K562 (cell line): ENCODE results near the gene GPT2. TPM values are rescaled to one million over a fixed set of nuclear protein-coding genes. Genes with fewer than 3 reads are reported as not detected.

Experiments
- ATAC-seq: fragments of 200-7000 bp; cut with Tn5 transposase; 3 replicates; pipeline ENCODE4 v1.9.1; 2020; ENCODE audit warnings: moderate library complexity
- BruUV-seq: library from RNA; stranded (reverse); fragments of 400-500 nt; replicated peaks from 2 replicates; lab custom pipeline; 2021; lab: Mats Ljungman, UMichigan
- CTCF ChIA-PET: fragments of 300-600 bp; formaldehyde crosslinking; extraction: SDS; loops from one replicate; lab custom pipeline; 2021; ENCODE audit warnings: low intra/inter-chr PET ratio; lab: Yijun Ruan, JAX
- POLR2A ChIA-PET: fragments of 300-600, 350-650 bp; sonication (Branson Sonifier 250); formaldehyde crosslinking; extraction: SDS; loops from one replicate; lab custom pipeline; 2021; ENCODE audit warnings: antibody characterized with exemption, inconsistent platforms; lab: Yijun Ruan, JAX
- DNase-seq, 4 experiments: peaks; one replicate each; pipeline versions ENCODE4 v3.0.0 to v3.0.0-alpha.2; 2011 to 2018; ENCODE audit warnings: low spot score in 3 of 4, mixed read lengths in 3 of 4; ENCODE audit errors: extremely low read depth in 1 of 4
- FAIRE-seq: peaks from 2 replicates; lab custom pipeline; 2011; peaks lifted over from hg19 to GRCh38; lab: Jason Lieb, UNC
- H2AFZ ChIP-seq: 2 replicates; pipeline ENCODE4 v1.6.0; 2011; ENCODE audit warnings: low read depth, low read length, control low read depth, inconsistent platforms
- H3K27ac ChIP-seq: fragments of 200-600 bp; 3 replicates; pipeline ENCODE4 v1.8.0; 2011; ENCODE audit warnings: low read depth, mild to moderate bottlenecking, control low read depth, inconsistent platforms, low read length, moderate library complexity, mixed read lengths; ENCODE audit errors: extremely low read depth
- H3K27me3 ChIP-seq, 2 experiments: fragments of 300-600 bp in 1 of 2; 2 replicates in 1 of 2; 3 replicates in 1 of 2; pipeline versions ENCODE4 v1.6.0 to v1.8.0; 2011; ENCODE audit warnings: inconsistent platforms in 2 of 2, low read length in 2 of 2, mild to moderate bottlenecking in 1 of 2, mixed read lengths in 1 of 2, moderate library complexity in 1 of 2; ENCODE audit not compliant: control insufficient read depth in 2 of 2, insufficient read depth in 2 of 2
- H3K36me3 ChIP-seq: fragments of 300-600 bp; 3 replicates; pipeline ENCODE4 v1.8.0; 2011; ENCODE audit warnings: mild to moderate bottlenecking, low read length, inconsistent platforms; ENCODE audit not compliant: control insufficient read depth, insufficient read depth
- H3K4me1 ChIP-seq, 2 experiments: fragments of 200-600 bp in 1 of 2; replicated peaks in 1 of 2; 2 replicates in 1 of 2; 3 replicates in 1 of 2; pipeline versions ENCODE4 v1.5.1 to v1.8.0; 2011; ENCODE audit warnings: inconsistent platforms in 2 of 2, low read length in 2 of 2, mild to moderate bottlenecking in 1 of 2, mixed read lengths in 1 of 2, moderate library complexity in 1 of 2; ENCODE audit not compliant: control insufficient read depth in 2 of 2, insufficient read depth in 2 of 2
- H3K4me2 ChIP-seq: 2 replicates; pipeline ENCODE4 v1.6.1; 2011; ENCODE audit warnings: low read length, control low read depth, inconsistent platforms, mixed read lengths; ENCODE audit not compliant: insufficient read depth
- H3K4me3 ChIP-seq: fragments of 200-600 bp; sonication (generic), shearing (Covaris generic); 2 replicates; pipeline ENCODE4 v1.5.1; 2016; ENCODE audit warnings: control low read depth, inconsistent platforms
- H3K79me2 ChIP-seq: fragments of 200-600 bp; 3 replicates; pipeline ENCODE4 v1.8.0; 2011; ENCODE audit warnings: low read length, inconsistent platforms; ENCODE audit not compliant: control insufficient read depth, insufficient read depth
- H3K9ac ChIP-seq, 2 experiments: 2 replicates each; pipeline versions ENCODE4 v1.6.0 to v1.6.1; 2011; ENCODE audit warnings: low read depth in 2 of 2, low read length in 2 of 2, control low read depth in 1 of 2, inconsistent platforms in 1 of 2, mild to moderate bottlenecking in 1 of 2, mixed read lengths in 1 of 2; ENCODE audit not compliant: insufficient read depth in 1 of 2
- H3K9me1 ChIP-seq: one replicate; pipeline ENCODE4 v1.6.0; 2011; ENCODE audit warnings: inconsistent platforms, mild to moderate bottlenecking, low read length, moderate library complexity; ENCODE audit not compliant: control insufficient read depth, insufficient read depth
- H3K9me3 ChIP-seq: replicated peaks from 2 replicates; pipeline ENCODE4 v1.5.1; 2011; ENCODE audit warnings: low read depth, low read length, inconsistent platforms; ENCODE audit not compliant: control insufficient read depth, insufficient read depth
- H4K20me1 ChIP-seq: replicated peaks from 2 replicates; pipeline ENCODE4 v1.6.1; 2011; ENCODE audit warnings: low read length, inconsistent platforms, mixed read lengths; ENCODE audit not compliant: control insufficient read depth, insufficient read depth
- CTBP1 ChIP-seq: fragments of 450-650 bp; IDR thresholded peaks from 2 replicates; pipeline ENCODE4 v1.6.1; 2016; ENCODE audit warnings: borderline replicate concordance
- E2F6 ChIP-seq, 2 experiments: IDR thresholded peaks; 2 replicates each; pipeline ENCODE4 v1.6.1; 2011; ENCODE audit warnings: borderline replicate concordance in 1 of 2, control low read depth in 1 of 2, low read depth in 1 of 2, low read length in 1 of 2, mild to moderate bottlenecking in 1 of 2, mixed read lengths in 1 of 2, moderate library complexity in 1 of 2; ENCODE audit not compliant: insufficient read depth in 1 of 2, insufficient read length in 1 of 2, poor library complexity in 1 of 2, severe bottlenecking in 1 of 2; ENCODE audit errors: extremely low read depth in 1 of 2
- EGR1 ChIP-seq: fragments of 450-650 bp; conservative IDR thresholded peaks from 2 replicates; pipeline ENCODE4 v1.6.1; 2017; ENCODE audit warnings: mild to moderate bottlenecking
- HCFC1 ChIP-seq: IDR thresholded peaks from 2 replicates; pipeline ENCODE4 v1.6.1; 2012; ENCODE audit warnings: low read depth, low read length, improper control_type of control experiment
- HIVEP1 ChIP-seq: fragments of 250-450 bp; sonication (Bioruptor Pico); IDR thresholded peaks from 2 replicates; pipeline ENCODE4 v1.4.0; 2020; ENCODE audit warnings: mild to moderate bottlenecking
- HOMEZ ChIP-seq: fragments of 250-450 bp; sonication (Bioruptor Pico); IDR thresholded peaks from 2 replicates; pipeline ENCODE4 v1.4.0; 2020; ENCODE audit warnings: mild to moderate bottlenecking, moderate library complexity
- MYNN ChIP-seq, 2 experiments: sonication (generic); formaldehyde crosslinking in 1 of 2; IDR thresholded peaks; 2 replicates each; pipeline versions ENCODE4 v1.5.0 to v1.6.1; 2016 to 2020; ENCODE audit warnings: antibody characterized with exemption in 1 of 2, missing genetic modification reagents in 1 of 2
- SIN3B ChIP-seq: fragments of 450-650 bp; IDR thresholded peaks from 2 replicates; pipeline ENCODE4 v1.6.1; 2017; ENCODE audit warnings: low read depth, mild to moderate bottlenecking, moderate library complexity
- SNAPC5 ChIP-seq: fragments of 250-450 bp; sonication (Bioruptor Pico); IDR thresholded peaks from 2 replicates; pipeline ENCODE4 v1.8.0; 2021; ENCODE audit warnings: moderate library complexity, mild to moderate bottlenecking, inconsistent platforms
- TCF7 ChIP-seq: sonication (generic); IDR thresholded peaks from 2 replicates; pipeline ENCODE4 v1.6.1; 2016; ENCODE audit warnings: antibody characterized with exemption, borderline replicate concordance
- YBX1 ChIP-seq: fragments of 450-650 bp; IDR thresholded peaks from 2 replicates; pipeline ENCODE4 v1.7.1; 2016; ENCODE audit warnings: mild to moderate bottlenecking
- ZNF280A ChIP-seq: fragments of 450-650 bp; IDR thresholded peaks from 2 replicates; pipeline ENCODE4 v1.6.1; 2018; ENCODE audit warnings: mild to moderate bottlenecking, low read depth; ENCODE audit not compliant: partially characterized antibody
- ZNF584 ChIP-seq: fragments of 200-800 bp; sonication (Bioruptor generic); IDR thresholded peaks from 2 replicates; pipeline ENCODE4 v1.6.1; 2016; ENCODE audit warnings: low read depth, mild to moderate bottlenecking, missing genetic modification characterization, missing compliant biosample characterization
- ZNF830 ChIP-seq: fragments of 250-450 bp; sonication (Bioruptor Pico); IDR thresholded peaks from 2 replicates; pipeline ENCODE4 v1.5.0; 2021; ENCODE audit warnings: mild to moderate bottlenecking
- WGBS: fragments of 100-300 bp; shearing (Covaris generic); methylation state at CpG from one replicate; pipeline ENCODE4 v1.1.6; 2016; ENCODE audit warnings: low coverage, mixed read lengths; ENCODE audit not compliant: insufficient coverage; ENCODE audit errors: missing lambda C conversion rate; 5-methylcytosine and 5-hydroxymethylcytosine counted together
- in situ Hi-C: fragments of 300-500 bp; cut with MboI; formaldehyde crosslinking; loops from 4 replicates; pipeline ENCODE4 v1.15.0; 2018; ENCODE audit warnings: inconsistent platforms, mixed read lengths
- intact Hi-C: fragments of 100-400 bp; cut with micrococcal nuclease; formaldehyde crosslinking; loops from 2 replicates; pipeline ENCODE4 v1.14.2; 2022
- polyA plus RNA-seq, 8 experiments: library from polyadenylated mRNA; depleted of rRNA in 4 of 8; stranded (reverse) in 5 of 8; unstranded in 3 of 8; fragments of >200 nt; fragmentation: Nextera tagmentation in 2 of 8; fragmentation: Illumina TruSeq in 1 of 8; extraction: Ambion mirVana in 2 of 8; extraction: Trizol in 1 of 8; gene quantifications; 2 replicates each; pipeline versions ENCODE4 v1.2.1 to v1.2.3, GENCODE V29; 2011 to 2014; ENCODE audit warnings: inconsistent platforms in 1 of 8, missing spikeins in 1 of 8
- total RNA-seq, 7 experiments: library from RNA; depleted of rRNA in 6 of 7; stranded (reverse); fragments of >200 nt in 6 of 7; fragmentation: Illumina TruSeq in 2 of 7; extraction: Trizol in 2 of 7; gene quantifications; 2 replicates each; pipeline versions ENCODE4 v1.2.1 to v1.2.3, GENCODE V29; 2011 to 2021; ENCODE audit warnings: low replicate concordance in 1 of 7

GPT2 gene
- total and polyA plus RNA-seq, 9 of the 15 experiments (the other 6 are each of a cell fraction or from before 2014, with no cell fraction given) = 0.79 to 14.4 (median 5.8) TPM

- POLR2A ChIA-PET = interaction anchor here (1.0 to 1.4 kb wide), 4 partner anchors 14 to 27 kb away, joined by 3 to 5 read pairs (median 4); no protein-coding TSS in a partner anchor
- in situ Hi-C loops = loop anchor here (25.0 kb wide), 1 partner anchor 241 kb away; no protein-coding TSS in a partner anchor
- no peak overlapping the region for H3K27ac ChIP-seq
- H3K4me3 ChIP-seq = no peak overlapping the region
- no peak for TF ChIP-seq E2F6 (IDR thresholded peaks at IDR 0.05; ENCODE audit: borderline replicate concordance in 1 of 2, extremely low read depth in 1 of 2, insufficient read depth in 1 of 2, insufficient read length in 1 of 2, low read depth in 1 of 2, low read length in 1 of 2, poor library complexity in 1 of 2, severe bottlenecking in 1 of 2)
- TF ChIP-seq HCFC1 = no peak
- no peak for TF ChIP-seq SIN3B
- no peak for TF ChIP-seq YBX1
- no peak for TF ChIP-seq ZNF830
- TF ChIP-seq CTBP1 = no peak
- no peak for TF ChIP-seq EGR1
- no peak for TF ChIP-seq ZNF584 (CRISPR knock-in tag)
- TF ChIP-seq HOMEZ = no peak
- no peak for TF ChIP-seq HIVEP1 (CRISPR knock-in tag)
- no peak for TF ChIP-seq MYNN (IDR thresholded peaks at IDR 0.05)
- no peak for TF ChIP-seq MYNN (CRISPR knock-in tag; IDR thresholded peaks at IDR 0.05)
- no peak for TF ChIP-seq TCF7
- no peak for TF ChIP-seq ZNF280A
- TF ChIP-seq SNAPC5 = no peak
- TF ChIP-seq, all 486 proteins: peak for 0
- BruUV-seq = no TSS peak
- H3K79me2 ChIP-seq = no peaks in the 10 kb centered on the region
- CTCF ChIA-PET = no interaction called here
- DNase-seq (no peak), ATAC-seq (no peak), FAIRE-seq (no peak)
- H4K20me1 ChIP-seq = no peaks in the 10 kb centered on the region
- H3K4me1 ChIP-seq = peaks cover 0 to 8% of the 10 kb centered on the region in 2 experiments; a peak in 2 of 5 replicates
- H3K9me3 ChIP-seq = no peaks in the 10 kb centered on the region
- H3K36me3 ChIP-seq = no peaks in the 10 kb centered on the region
- no peaks in the 10 kb centered on the region for H3K27me3 ChIP-seq
- intact Hi-C loops = no loop called here
- H3K4me2 ChIP-seq = no peak overlapping the region
- WGBS = 34% methylated on average over 5 of the region's 5 CpGs
- H2AFZ ChIP-seq = no peak overlapping the region
- no peak overlapping the region for H3K9ac ChIP-seq
- H3K9me1 ChIP-seq = no peaks in the 10 kb centered on the region
Observed at GRCh38 chr16:46903255-46903905, 19.2 kb downstream of the GPT2 start.
